Measurements from ENCODE around the gene AP3S2. TPM values are rescaled to one million over a fixed set of nuclear protein-coding genes. Genes with fewer than 3 reads are reported as not detected.

AP3S2 gene
- total and polyA plus RNA-seq, 7 donors: 18.0 to 74.3 (median 44.7) TPM

GRCh38 chr15:89883518-89883917 lies 10.3 kb downstream of the AP3S2 start:
- no peak for ATAC-seq
- H3K4me1 ChIP-seq: peaks cover 5% of the 10 kb centered on the region
- TF ChIP-seq, protein P1, sequence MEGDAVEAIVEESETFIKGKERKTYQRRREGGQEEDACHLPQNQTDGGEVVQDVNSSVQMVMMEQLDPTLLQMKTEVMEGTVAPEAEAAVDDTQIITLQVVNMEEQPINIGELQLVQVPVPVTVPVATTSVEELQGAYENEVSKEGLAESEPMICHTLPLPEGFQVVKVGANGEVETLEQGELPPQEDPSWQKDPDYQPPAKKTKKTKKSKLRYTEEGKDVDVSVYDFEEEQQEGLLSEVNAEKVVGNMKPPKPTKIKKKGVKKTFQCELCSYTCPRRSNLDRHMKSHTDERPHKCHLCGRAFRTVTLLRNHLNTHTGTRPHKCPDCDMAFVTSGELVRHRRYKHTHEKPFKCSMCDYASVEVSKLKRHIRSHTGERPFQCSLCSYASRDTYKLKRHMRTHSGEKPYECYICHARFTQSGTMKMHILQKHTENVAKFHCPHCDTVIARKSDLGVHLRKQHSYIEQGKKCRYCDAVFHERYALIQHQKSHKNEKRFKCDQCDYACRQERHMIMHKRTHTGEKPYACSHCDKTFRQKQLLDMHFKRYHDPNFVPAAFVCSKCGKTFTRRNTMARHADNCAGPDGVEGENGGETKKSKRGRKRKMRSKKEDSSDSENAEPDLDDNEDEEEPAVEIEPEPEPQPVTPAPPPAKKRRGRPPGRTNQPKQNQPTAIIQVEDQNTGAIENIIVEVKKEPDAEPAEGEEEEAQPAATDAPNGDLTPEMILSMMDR (IDR thresholded peaks at IDR 0.05): no peak
- peaks cover 13 to 96% of the 10 kb centered on the region in 2 donors for H3K36me3 ChIP-seq (ENCODE audit: insufficient read depth in 1 of 2, low read depth in 1 of 2)
- H3K27me3 ChIP-seq (ENCODE audit: insufficient read depth in 3 of 3, low read length in 2 of 3): no peaks in the 10 kb centered on the region
- no peaks in the 10 kb centered on the region for H3K9me3 ChIP-seq
- WGBS, 3 donors: 97 to 100% (median 97%) methylated on average over 1 of the region's 1 CpG
- no peak for DNase-seq
- H3K27ac ChIP-seq: no peak overlapping the region
- H3K4me3 ChIP-seq: no peak overlapping the region
- intact Hi-C loops (cut with DNase I): no loop called here

- ATAC-seq: no peak
- no peaks in the 10 kb centered on the region for H3K9me3 ChIP-seq
- H3K4me1 ChIP-seq: peaks cover 4% of the 10 kb centered on the region
- peaks cover 7 to 93% of the 10 kb centered on the region in 2 donors for H3K36me3 ChIP-seq (ENCODE audit: insufficient read depth in 1 of 2, low read depth in 1 of 2)
- 72 to 78% (median 75%) methylated on average over 1 of the region's 1 CpG for WGBS, 3 donors
- intact Hi-C loops (cut with DNase I): no loop called here
- H3K27me3 ChIP-seq (ENCODE audit: insufficient read depth in 3 of 3, low read length in 2 of 3): no peaks in the 10 kb centered on the region
- no peak for DNase-seq
- TF ChIP-seq, protein P1 (IDR thresholded peaks at IDR 0.05): no peak
- no peak overlapping the region for H3K27ac ChIP-seq
- H3K4me3 ChIP-seq: no peak overlapping the region
Measured at GRCh38 chr15:89880727-89881126, 13.1 kb downstream of the AP3S2 start.

DNA sequence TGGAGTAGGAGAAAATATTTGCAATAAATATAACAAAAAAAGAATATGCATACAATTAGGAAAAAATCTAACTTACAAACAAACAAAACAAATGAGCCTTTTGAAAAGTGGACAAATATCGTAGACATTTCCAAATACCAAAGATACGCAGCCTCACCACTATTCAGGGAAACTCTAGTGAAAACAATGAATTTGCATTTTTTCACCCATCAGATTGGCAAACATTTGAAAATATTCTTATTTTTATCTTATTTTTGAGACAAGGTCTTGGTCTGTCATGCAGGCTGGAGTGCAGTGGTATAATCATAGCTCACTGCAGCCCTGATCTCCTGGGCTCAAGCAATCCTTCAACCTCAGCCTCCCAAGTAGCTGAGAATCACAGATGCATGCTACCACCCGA lies 15.5 kb downstream of the AP3S2 start:
- Histone ChIP-seq H3K27ac (no peak overlapping the region), H3K4me3 (no peak overlapping the region), H3K9me3 (no peaks in the 10 kb centered on the region), H3K36me3 (ENCODE audit: insufficient read depth in 1 of 2, low read depth in 1 of 2) (peaks cover 7 to 82% of the 10 kb centered on the region in 2 donors), H3K27me3 (ENCODE audit: insufficient read depth in 3 of 3, low read length in 2 of 3) (no peaks in the 10 kb centered on the region), H3K4me1 (peaks cover 6% of the 10 kb centered on the region)
- DNase-seq (no peak), ATAC-seq (no peak)
- 79 to 87% (median 82%) methylated on average over 3 of the region's 3 CpGs for WGBS, 3 donors
- intact Hi-C loops (cut with DNase I): loop anchor here in 1 of 2 donors (5.0 kb wide), 1 partner anchor 136 kb away; no protein-coding TSS in a partner anchor
- TF ChIP-seq, protein P1 (IDR thresholded peaks at IDR 0.05): no peak

DNA sequence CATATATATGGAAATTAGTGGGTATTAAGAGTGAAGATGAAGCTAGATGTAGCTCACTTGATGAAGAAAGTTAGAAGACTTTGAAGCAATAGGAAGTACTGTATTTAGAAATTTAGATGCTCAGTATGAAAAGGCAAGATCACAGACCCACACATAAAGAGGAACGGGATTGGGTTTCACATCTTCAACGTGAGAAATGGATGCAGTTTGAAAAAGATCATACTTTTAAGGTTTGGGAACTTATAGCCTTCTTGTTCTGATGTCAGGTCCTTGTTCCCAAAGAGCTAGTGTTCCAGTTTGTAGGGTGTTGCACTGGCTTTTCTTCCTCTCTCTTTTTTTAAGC lies 16.7 kb downstream of the AP3S2 start:
- no peak for ATAC-seq
- intact Hi-C loops (cut with DNase I): loop anchor here in 1 of 2 donors (5.0 kb wide), 1 partner anchor 135 kb away; no protein-coding TSS in a partner anchor
- Histone ChIP-seq H3K27me3 (ENCODE audit: insufficient read depth in 3 of 3, low read length in 2 of 3) (no peaks in the 10 kb centered on the region), H3K9me3 (no peaks in the 10 kb centered on the region), H3K27ac (no peak overlapping the region), H3K4me3 (no peak overlapping the region), H3K36me3 (ENCODE audit: insufficient read depth in 1 of 2, low read depth in 1 of 2) (peaks cover 11 to 74% of the 10 kb centered on the region in 2 donors), H3K4me1 (peaks cover 6% of the 10 kb centered on the region)
- DNase-seq: no peak
- WGBS, 3 donors: 50 to 63% (median 55%) methylated on average over 2 of the region's 2 CpGs
- TF ChIP-seq, protein P1 (IDR thresholded peaks at IDR 0.05): no peak

Data from psoas muscle (tissue), 8 donors.